SK-N-MC (cell line): ENCODE measurements around the gene ACRV1.

Experiments
- EZH2 ChIP-seq: fragments of 200-600 bp; sonication (generic); IDR thresholded peaks from one replicate; pipeline ENCODE4 v1.6.1; 2017; ENCODE audit warnings: antibody characterized with exemption
- FOXP2 ChIP-seq: optimal IDR thresholded peaks from 2 replicates; pipeline ENCODE3; 2011; ENCODE audit warnings: mild to moderate bottlenecking, moderate library complexity; ENCODE audit not compliant: insufficient read depth; ENCODE audit errors: extremely low read length, control extremely low read depth
- POLR2AphosphoS5 ChIP-seq: IDR thresholded peaks from 2 replicates; pipeline ENCODE4 v1.6.1; 2012; ENCODE audit warnings: mild to moderate bottlenecking, low read depth, low read length, borderline replicate concordance

- TF ChIP-seq POLR2AphosphoS5 (no peak), EZH2 (no peak), FOXP2 (no peak)
These were observed 13.5 kb downstream of the ACRV1 start for GRCh38 chr11:125667151-125667550.
